Mucosa of gallbladder (tissue), 1 donor: Measurements from ENCODE around the gene ALG11. TPM values are rescaled to one million over a fixed set of nuclear protein-coding genes. Genes with fewer than 3 reads are reported as not detected.

Experiments used
- DNase-seq: peaks from one replicate; pipeline ENCODE4 v3.0.0-alpha.2; 2020; ENCODE audit warnings: low spot score
- total RNA-seq: library from RNA; stranded (reverse); gene quantifications from one replicate; pipeline ENCODE4 v1.2.1, GENCODE V29; 2021
- donor health status: DM: no; HTN: no; CAD: no.

Gene ALG11
- total RNA-seq, 1 donor from 2014 or later = 37.3 TPM

DNA sequence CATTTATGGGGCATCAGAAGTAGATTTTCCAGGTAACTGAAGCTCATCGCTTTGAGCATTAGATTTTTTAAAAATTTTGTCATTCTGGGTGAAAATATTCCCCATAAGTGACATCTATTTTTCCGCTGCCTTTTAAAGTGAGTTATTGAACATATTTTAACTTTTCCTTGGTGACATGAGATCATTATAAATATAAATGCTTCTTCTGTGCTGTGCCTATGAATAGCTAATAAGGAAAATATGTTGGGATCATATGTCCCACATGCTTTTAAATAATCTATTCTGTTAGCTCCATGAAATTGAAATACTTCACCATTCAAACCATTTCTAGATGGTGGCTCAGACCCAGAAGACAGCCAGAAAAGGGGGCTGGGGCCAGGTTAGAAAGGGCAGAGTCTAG, 15.0 kb upstream of the ALG11 start:
- DNase-seq = no peak

DNA sequence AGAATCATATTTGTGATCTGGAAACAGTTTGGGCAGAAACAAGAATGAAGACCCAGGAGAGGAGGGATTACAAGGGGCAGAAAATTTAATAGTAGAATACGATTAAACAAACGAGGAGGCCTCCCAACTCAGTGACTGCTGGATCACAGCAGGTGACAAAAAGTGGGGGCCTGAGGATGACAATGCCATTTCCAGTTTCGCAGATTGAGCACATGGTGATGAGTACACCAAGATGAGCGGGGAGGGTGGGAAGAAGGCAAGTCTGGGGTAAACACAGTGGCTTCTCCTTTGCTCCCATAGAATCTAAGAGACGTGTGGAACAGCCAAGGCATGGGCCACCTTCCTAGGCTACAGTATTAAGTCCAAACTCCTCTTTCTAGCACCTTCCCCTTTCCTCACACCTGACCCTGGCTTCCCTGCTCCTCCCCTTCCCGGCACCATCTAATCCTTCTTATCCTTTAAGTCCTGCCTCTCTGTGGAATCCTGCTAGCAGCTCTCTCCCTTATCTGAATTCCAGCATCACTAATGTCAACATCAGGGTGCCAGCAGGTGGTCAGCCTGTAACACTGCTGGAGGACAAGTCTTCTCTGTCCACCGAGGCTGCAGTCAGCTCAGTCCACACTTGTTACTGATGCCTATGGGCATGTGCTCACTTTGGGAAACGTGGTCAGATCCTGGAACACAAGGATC, 14.4 kb upstream of the ALG11 start:
- peak; percentile 57 for DNase-seq

DNA sequence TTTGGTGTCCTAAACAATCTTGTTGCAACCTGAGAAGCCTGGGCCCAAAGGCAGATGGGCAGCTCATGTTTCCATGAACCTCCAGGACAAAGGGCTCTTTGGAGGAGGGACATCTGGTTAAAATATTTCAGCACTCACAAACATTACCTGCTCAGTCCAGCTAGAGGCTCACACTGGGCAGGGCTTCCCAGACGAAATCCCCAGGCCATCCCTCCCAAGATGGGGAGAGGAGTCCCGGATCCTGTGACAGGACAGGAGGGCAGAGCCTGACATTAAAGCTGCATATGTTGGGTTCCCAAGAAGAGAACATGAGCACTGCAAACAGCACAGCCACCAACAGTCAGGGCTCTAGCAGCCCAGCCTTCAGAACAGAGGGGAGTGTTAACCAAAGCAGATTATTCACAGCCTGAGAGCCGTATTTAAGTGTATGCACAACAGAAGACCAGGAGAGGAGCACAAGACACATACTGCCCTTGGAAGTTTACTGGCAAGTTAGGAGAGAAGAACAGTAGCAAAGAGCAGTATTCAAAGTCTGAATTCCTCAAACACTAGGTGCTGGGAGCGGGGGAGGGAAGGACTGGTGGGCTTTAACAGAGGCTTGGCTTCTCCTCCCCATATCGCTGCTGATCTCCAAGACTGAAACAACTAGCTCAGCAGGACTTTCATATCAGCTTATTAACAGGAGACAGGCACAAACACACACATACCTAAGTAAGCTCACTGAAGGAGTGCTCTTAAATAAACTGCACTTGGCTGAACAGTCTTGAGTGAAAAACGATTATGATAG, 13.3 kb upstream of the ALG11 start:
- no peak for DNase-seq

DNA sequence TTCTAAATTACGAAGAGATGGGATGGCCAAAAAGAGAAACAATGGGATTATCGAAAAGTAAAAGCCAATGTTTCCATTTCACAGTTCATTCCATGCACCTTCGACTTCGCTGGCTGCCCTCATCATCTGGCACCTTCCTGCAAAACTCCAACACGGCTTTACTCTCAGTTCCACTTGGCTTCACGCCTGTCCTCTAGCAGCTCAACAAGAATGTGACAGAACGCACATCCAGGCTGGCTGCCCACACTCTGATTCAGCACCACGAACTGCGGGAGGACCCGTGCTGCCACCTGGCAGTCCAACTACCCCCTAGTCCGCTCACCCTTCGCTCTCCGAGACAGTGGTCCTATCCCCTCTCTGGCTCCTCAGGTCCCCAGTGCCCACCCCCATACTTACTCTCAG, 12.7 kb upstream of the ALG11 start:
- DNase-seq = peak; percentile 82

DNA sequence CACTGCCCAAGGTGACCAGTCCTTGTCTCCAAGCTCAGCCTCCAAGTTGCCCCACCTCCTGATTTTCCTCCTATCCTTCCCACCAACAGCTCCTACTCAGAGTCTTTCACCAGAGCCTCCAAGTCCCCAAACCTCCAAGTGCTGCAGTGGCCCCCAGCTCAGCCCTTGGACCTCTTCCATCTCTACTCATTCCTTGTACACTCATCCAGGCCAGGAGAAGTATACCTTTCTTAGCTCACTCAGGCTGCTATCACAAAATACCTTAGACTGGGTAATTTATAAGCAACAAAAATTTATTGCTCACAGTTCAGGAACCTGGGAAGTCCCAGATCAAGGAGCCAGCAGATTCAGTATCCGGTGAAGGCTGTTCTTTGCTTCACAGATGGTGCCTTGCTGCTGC, 12.3 kb upstream of the ALG11 start:
- DNase-seq = no peak

DNA sequence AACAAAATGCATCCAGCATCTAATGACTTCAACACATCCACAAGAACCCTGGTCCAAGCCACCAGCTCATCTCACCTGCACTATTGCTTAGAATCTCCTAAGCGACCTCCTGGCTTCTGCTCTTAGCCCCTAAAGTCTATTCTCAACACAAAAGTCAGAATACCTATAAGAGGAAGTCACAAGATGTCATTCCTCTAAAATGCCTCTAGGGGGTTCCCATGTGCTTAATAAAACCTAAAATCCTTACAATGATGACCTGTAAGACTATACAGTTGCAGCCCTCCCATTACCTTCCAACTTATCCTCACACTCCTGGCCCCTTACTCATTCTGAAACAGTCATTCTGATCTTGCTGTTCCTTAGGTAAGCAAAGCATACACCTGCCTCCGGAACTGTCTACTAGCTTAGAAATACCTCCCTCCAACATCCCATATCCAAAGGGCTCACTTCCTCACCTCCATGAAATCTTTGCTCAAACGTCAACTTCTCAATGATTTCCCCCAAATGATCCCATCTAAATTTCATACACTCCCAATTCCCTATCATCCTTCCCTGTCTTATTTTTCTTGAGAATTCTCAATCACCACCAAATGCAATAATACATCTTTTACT, 11.0 kb upstream of the ALG11 start:
- DNase-seq = no peak

DNA sequence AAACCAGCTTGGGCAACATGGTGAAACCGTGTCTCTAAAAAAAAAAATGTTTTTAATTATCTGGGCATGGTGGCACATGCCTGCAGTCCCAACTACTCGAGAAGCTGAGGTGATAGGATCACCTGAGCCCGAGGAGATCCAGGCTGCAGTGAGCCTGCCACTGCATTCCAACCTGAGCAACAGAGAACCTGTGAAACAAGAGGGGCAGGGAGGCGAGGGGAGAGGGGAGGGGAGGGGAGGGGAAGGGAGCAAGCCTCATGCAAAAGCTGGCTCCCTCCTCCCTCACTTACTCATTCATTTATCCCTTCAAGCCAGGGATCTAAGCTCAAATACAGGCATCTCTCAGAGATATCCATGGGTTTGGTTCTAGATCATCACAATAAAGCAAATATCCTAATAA, 9.8 kb upstream of the ALG11 start:
- DNase-seq = no peak

DNA sequence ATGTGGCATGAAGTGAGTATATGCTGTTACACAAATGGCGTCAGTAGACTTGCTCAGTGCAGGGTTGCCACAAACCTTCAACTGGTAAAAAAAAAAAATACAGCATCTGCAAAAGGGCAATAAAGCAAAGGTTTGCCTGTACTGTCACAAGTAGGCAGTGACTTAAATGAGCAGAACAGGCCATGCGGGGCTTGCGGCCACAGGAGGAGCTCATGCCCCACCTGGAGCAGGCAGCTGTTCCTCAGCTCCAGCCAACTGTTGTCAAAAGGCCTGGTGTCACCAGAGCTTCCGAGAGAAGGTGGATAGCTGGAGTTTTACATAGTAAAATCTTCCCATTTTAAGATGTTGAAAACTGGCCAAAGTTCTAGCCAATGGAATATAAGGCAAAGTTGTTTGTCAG, 8.7 kb upstream of the ALG11 start:
- DNase-seq = no peak

DNA sequence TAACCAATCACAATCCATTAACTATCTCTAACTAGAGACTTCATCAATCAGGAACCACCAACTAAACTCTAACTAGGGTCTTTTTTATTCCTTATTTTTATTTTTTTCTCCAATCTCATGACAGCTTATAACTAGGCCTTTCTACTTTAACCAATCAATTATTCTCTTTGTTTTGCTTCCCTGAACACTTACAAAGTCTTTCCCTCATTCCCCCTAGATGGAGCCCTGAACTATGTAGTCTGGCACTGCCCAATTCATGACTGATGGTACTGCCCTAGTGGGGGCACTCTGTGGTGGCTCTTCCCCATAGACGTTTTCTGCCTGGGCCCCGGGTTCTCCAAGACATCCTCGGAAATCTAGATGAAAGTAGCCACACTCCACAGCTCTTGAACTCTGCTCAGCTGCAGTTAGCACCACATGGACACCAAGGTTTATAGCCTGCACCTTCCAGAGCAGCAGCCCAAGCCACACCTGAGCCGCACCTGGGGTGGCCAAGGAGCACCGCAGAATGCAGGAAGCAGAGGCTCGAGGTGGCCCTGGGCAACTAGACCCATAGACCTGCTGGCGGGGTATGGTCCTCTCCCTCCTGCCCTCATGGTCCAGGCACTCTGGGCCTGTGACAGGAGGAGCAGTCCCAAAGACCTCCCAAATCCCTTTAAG, 7.6 kb upstream of the ALG11 start:
- DNase-seq = no peak

DNA sequence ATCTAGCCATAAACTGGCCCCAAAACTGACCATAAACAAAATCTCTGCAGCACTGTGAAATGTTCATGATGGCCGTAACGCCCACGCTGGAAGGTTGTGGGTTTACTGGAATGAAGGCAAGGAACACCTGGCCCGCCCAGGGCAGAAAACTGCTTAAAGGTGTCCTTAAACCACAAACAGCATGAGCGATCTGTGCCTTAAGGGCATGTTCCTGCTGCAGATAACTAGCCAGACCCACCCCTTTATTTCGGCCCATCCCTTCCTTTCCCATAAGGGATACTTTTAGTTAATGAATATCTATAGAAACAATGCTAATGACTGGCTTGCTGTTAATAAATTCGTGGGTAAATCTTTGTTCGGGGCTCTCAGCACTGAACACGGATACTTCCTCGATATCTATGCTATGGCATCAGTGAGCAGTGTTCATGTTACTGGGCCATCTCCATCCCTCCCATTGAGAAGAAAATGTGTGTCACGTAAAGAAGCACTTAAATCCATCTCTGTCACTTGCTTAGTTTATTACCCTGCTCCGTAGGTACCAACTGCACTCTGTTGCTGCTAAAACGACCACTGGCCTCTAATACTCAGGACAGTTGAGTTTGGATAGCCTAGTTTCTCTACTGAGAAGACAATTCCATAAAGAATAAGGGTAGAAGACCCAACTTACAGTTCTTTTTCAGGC, 6.2 kb upstream of the ALG11 start:
- DNase-seq = no peak

DNA sequence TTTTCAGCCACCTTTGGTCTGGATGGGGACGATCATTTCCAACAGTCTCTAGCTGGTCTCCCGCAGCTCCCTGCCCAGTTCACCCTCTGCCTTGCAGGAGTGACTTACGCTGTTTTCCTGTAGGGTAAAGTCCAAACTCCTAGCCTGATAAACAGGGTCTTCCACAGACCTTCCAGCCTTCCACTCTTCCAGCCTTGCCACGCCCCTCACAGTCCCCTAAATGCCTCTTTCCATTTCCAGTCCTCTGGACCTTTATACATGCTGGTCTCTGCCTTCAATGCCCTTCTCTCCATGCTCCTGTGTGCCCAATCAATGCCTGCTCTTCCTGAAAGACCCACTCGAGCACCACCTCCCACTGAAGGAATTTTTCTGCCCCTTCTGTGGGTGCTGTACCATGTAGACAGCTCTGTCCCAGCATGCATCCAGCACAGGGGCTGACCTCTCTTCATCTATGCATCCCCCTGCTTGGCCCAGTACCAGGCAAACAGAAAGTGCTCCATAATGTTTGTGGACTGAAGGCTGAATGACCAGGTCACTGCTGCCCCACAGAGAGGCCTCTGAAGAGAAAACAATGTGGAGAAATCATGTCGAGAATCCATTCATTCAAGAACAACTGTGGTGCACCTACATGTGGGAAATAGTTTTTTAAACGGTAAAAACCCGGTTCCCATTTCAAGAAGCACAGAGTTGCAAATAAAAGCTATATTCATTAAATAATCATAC, 5.5 kb upstream of the ALG11 start:
- peak; percentile 26 for DNase-seq

DNA sequence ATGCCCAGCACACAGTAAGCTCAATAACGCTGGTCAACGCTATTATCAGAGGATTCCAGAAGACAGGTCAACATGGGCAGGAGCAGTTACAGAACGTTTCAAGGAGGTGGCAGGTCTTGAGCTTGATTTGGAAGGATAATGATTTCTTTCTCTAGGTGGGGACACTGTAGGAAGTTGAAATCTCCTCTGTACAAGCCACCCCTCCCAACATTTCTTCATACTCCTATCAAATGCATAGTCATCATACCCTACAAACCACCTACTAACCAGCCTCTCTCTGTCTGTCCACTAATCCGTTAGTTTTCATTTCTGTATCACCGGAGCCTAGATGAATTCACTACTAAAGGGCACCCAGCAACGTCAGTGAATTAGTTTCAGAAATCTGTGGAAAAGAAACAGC, 2.3 kb upstream of the ALG11 start:
- no peak for DNase-seq

DNA sequence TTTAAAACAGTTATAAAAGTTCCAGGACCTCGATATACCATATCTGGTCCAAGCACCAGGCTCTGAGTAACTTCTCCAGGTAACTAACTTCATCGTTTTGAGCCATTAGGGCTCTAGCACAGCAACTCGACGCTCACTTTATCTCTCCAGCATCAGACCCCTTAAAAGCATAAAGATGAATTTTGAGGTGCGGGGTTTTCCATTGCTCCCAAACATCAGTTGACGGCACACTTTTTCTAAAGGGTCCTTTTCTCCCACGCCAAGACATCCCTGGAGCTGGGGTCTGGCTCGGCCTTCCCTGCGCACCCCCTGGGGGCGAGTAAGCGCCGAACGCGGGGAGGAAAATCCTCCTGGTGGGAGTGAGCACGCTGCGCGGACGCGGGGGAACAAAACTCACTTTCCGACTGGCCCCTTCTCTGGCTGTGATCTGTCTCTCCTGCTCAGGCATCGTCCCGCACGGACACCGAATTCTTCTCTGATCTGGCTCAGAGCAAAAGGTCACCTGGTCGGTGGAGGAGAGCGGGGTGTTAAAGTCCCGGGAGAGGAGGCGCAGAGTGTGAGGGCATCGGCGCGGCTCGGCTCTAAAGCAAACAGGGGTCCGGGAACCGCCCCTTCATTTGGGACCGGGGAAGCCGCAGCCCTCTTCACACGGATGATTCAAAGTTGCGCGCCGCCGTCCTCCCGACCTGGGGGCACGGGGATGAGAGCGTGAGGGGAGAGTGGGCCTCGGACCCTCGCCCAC, 1.1 kb upstream of the ALG11 start, which contains the start of gene ATP7B:
Gene ATP7B (minus strand): TSS at position 561 of the 742 bp plus-strand sequence. CDS start 113 bp downstream, at position 448.
- DNase-seq = no peak

DNA sequence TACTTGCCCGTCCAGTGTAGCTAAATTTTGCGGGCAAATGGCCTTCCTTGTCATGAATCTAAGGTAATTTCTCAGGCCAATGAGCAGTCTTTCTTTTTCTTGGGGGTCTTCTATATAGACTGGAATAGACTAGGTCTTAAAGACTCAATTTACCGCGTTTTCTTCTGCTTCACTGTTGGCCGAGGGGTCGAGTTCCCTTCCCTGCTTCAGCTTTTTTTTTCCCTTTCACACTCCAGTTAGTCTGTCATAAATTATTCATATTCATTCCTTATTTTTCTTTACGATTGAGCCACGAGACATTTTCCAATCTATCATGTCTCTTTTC, 276 bp downstream of the ALG11 start:
- no peak for DNase-seq

DNA sequence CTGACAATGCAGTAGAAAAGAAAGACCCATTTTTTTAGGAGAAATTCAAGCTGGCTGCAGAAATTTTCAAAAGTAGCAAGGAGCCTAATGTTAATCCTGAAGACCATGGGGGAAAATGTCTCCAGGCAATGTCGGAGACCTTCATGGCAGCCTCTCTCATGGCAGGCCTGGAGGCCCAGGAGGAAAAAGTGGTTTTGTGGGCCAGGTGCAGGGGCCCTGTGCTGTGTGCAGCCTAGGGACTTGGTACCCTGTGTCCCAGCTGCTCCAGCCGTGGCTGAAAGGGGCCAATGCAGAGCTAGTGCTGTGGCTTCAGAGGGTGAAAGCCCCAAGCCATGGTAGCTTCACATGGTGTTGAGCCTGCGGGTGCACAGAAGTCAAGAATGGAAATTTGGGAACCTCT, 4.1 kb downstream of the ALG11 start:
- DNase-seq = no peak

DNA sequence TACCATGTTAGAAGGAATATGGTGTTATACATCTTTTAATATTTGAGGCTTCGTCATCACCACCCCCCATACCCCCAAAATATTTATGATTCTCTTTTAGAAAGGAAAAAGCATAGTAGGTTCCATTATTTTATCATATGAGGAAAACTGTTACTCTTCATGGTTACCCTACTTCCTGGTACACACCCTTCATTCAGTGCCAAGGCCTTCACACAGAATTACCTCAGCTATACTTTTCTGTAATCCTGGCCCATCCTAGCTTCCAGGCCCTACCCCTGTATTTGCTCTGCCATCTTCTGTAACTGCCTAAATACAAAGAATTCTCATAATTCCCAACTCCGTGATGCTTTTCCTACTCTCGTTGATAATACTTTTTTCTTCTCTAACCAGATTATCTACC, 8.0 kb downstream of the ALG11 start:
- no peak for DNase-seq

DNA sequence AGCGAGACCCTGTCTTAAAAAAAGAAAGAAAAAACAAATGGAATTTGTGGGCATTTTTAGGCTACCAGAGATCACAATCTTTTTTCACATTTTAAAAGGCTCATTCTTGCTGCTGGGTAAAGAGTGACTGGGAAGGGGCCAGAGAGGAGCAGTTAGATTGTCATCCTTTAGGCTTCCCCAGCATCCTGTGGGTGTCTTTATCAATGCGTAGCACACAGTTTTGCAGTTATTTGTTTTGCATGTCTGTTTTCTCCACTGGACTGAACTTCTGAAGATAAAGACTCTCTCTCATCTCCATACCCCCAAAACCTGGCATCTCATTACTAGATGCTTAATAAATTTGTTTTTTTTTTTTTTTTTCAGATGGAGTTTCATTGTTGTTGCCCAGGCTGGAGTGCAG, 10.2 kb downstream of the ALG11 start:
- no peak for DNase-seq

DNA sequence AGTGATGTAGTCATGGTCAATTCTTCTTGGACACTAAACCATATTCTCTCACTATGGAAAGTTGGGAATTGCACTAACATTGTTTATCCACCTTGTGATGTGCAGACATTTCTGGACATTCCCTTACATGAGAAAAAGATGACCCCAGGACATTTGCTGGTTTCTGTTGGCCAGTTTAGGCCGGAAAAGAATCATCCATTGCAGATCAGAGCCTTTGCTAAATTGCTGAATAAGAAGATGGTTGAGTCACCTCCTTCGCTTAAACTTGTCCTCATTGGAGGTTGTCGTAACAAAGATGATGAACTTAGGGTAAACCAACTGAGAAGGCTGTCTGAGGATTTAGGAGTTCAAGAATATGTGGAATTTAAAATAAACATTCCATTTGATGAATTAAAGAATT, 12.3 kb downstream of the ALG11 start, which contains the start of gene UTP14C:
Gene UTP14C (plus strand): TSS at position 211 of the 400 bp plus-strand sequence. CDS start 4,114 bp downstream, outside the sequence.
- DNase-seq = no peak

DNA sequence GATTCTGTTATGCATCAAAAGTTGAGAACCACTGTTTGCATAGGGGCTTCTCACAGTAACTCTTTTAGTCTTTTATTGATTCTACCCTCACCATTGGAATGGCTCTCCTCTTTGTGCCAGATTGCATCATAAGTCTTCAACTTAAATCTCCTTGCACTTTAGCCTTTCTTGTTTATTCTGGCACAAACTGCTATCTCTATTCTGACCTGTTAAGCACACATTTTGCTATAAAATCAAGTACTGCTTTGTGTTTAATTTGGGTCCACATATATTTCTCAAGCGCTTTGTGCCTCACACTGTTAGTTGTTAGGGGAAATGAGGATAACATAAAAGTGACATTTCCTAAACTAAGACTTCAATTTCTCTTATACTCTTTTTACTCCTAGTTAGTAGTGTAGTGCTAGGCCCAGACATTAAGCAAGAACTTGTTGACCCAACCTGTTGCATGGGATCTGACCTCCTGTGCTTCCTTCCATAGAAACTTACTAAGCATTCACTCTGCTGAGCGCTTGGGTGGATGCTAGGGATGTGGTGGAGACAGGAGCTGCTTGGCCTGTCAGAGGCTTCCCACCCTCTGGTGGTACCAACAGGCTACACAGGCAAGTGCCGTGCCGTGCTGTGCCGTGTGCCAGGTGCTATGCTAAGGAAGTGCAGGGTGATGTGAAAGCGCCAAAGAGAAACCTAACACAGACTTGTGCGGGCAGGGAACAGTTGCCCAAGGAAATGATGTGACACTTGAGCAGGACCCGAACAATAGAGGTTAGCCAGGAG, 13.5 kb downstream of the ALG11 start:
- no peak for DNase-seq

DNA sequence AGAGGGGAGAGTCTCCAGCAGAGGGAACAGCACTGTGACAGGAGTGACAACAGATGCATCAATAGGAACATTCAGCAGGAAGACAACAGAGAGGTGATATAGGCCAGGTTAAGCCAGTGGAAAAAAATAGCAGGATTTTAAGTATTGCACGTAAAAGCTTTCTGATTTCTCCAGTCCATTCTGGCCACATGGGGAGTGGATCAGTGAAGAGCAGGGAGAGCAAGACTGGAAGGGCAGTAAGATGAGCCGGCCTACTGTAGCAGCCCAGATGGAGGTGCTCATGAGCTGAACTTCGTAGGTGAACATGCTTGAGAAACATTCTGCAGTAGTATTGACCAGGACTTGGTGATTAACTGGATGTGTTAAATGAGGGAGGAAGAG, 14.0 kb downstream of the ALG11 start:
- DNase-seq = no peak
